Body of pancreas (tissue), 4 donors: ENCODE data around the gene CFAP298. TPM values are rescaled to one million over a fixed set of nuclear protein-coding genes. Genes with fewer than 3 reads are reported as not detected.
"Not testable (repeated sequence)": the region's sequence is repeated elsewhere in the genome, so short reads cannot be mapped to it uniquely, and the experiment has no call there.

Experiments used
- ATAC-seq: fragments of 150-250 bp; one replicate; pipeline ENCODE4 v1.9.1; 2016
- DNase-seq, 4 donors: peaks; one replicate each; pipeline ENCODE4 v3.0.0-alpha.2; 2019
- H3K27ac ChIP-seq, 4 donors: fragments of 200-600 bp; sonication (generic); 1 replicate in 3 of 4; 2 replicates in 1 of 4; pipeline versions ENCODE4 v1.5.1 to v1.6.1; 2016 to 2019; ENCODE audit warnings: mild to moderate bottlenecking in 1 of 4, mixed read lengths in 1 of 4, moderate library complexity in 1 of 4
- H3K27me3 ChIP-seq, 2 donors: fragments of 200-600 bp; sonication (generic); one replicate each; pipeline ENCODE4 v1.6.0; 2016; ENCODE audit warnings: mild to moderate bottlenecking in 1 of 2
- H3K36me3 ChIP-seq, 2 donors: fragments of 200-600 bp; sonication (generic); replicated peaks in 1 of 2; 2 replicates each; pipeline ENCODE4 v1.5.1; 2016; ENCODE audit warnings: low read depth in 2 of 2; ENCODE audit not compliant: insufficient read depth in 1 of 2
- H3K4me1 ChIP-seq: fragments of 200-600 bp; sonication (generic); one replicate; pipeline ENCODE4 v1.6.0; 2016
- H3K4me3 ChIP-seq, 2 donors: fragments of 200-600 bp; sonication (generic); 1 replicate in 1 of 2; 2 replicates in 1 of 2; pipeline ENCODE4 v1.5.1; 2016 to 2019
- H3K9me3 ChIP-seq, 3 donors: fragments of 200-600 bp; sonication (generic); 1 replicate in 2 of 3; 2 replicates in 1 of 3; pipeline ENCODE4 v1.5.1; 2016
- POLR2A ChIP-seq, 3 donors: fragments of 450-650 bp; IDR thresholded peaks; one replicate each; pipeline ENCODE4 v1.6.1; 2016; ENCODE audit warnings: antibody characterized with exemption in 3 of 3, mild to moderate bottlenecking in 2 of 3
- WGBS, 2 donors: methylation state at CpG; one replicate each; pipeline ENCODE4 v1.1.5; 2017; 5-methylcytosine and 5-hydroxymethylcytosine counted together
- intact Hi-C: fragments of 100-400 bp; cut with DNase I; formaldehyde crosslinking; loops from one replicate; pipeline ENCODE4 v1.15.1; 2023
- total RNA-seq, 2 donors: library from RNA; depleted of rRNA; stranded (reverse); fragments of >200 nt; gene quantifications; one replicate each; pipeline ENCODE4 v1.1.0, GENCODE V29; 2016
- TF ChIP-seq, protein P1 (sequence below), 7 experiments: fragments of 450-650 bp in 4 of 7; fragments of 200-600 bp in 3 of 7; sonication (generic) in 3 of 7; IDR thresholded peaks; one replicate each; pipeline ENCODE4 v1.5.1; 2016 to 2019; ENCODE audit warnings: antibody characterized with exemption in 7 of 7

Gene CFAP298
- total RNA-seq, 2 donors from 2014 or later, result 15.2 to 23.3 TPM

DNA sequence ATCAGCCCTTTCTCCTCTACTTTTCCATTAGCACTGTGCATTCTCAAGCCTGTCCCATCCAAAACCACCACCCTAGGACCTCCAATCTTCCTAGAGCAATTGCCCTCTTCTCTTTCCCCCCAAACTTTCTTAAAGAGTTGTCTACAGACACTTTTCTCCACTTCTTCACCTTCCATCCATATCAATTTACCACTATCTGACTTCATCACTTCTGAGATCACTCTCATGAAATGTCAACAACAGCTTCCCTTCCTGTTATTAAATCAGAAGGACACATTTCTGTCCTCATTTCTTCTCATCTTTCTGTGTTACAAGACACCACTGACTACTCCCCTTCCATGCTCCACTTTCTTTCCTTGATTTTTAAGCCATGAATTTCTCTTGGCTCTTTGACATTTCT lies 36.0 kb upstream of the CFAP298 start:
- Histone ChIP-seq H3K27me3 (no peaks in the 10 kb centered on the region), H3K4me1 (no peaks in the 10 kb centered on the region), H3K36me3 (peaks cover 0 to 11% of the 10 kb centered on the region in 2 donors), H3K9me3 (no peaks in the 10 kb centered on the region), H3K4me3 (no peak overlapping the region), H3K27ac (no peak overlapping the region)
- ATAC-seq (no peak), DNase-seq (no peak)
- intact Hi-C loops, result no loop called here
- TF ChIP-seq, protein P1, sequence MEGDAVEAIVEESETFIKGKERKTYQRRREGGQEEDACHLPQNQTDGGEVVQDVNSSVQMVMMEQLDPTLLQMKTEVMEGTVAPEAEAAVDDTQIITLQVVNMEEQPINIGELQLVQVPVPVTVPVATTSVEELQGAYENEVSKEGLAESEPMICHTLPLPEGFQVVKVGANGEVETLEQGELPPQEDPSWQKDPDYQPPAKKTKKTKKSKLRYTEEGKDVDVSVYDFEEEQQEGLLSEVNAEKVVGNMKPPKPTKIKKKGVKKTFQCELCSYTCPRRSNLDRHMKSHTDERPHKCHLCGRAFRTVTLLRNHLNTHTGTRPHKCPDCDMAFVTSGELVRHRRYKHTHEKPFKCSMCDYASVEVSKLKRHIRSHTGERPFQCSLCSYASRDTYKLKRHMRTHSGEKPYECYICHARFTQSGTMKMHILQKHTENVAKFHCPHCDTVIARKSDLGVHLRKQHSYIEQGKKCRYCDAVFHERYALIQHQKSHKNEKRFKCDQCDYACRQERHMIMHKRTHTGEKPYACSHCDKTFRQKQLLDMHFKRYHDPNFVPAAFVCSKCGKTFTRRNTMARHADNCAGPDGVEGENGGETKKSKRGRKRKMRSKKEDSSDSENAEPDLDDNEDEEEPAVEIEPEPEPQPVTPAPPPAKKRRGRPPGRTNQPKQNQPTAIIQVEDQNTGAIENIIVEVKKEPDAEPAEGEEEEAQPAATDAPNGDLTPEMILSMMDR (IDR thresholded peaks at IDR 0.05), result no peak
- TF ChIP-seq POLR2A (IDR thresholded peaks at IDR 0.05), result no peak

DNA sequence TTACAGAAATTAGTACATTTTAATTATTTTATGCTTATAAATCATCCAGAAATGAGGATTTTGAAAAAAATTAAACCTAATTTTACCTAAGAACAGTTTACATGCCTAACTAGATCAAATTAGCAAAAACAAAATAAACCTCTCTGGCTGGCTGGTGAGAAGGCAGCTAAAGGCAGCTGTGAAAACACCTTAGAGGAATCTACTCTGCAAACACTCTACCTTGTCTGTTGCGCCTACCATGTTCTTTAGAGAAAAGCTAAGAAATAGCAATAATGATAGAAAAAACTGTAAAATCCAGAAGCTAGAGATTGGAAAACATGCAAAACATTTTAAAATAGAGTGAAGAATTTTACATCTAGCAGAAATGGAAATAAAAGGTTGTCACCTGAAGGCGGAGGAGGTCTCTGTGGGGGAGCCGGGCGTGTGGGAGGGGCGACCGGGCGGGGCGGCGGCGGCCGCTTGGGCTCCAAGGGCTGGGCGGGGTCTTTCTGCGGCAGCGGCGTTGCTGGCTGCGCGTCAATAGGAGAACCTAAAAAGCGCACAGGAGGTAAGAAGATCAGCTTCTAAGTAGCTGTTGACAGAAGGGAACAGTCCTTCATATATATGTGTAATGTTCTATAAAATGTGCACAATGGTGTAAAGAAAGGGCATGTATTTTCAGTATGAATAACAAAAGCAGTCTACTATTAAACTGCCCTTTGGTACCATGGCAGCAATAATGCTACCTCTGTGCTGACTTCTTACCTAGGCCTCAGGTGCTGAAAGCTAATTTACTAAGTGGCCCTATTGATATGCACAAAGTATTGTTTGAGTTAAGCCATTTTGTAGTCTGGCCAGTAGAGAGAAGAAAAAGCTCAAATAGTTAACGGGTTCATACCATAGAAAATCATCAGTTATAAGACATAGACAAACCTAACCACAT lies 33.3 kb upstream of the CFAP298 start:
- Histone ChIP-seq H3K27ac (no peak overlapping the region), H3K4me3 (no peak overlapping the region), H3K36me3 (peaks cover 0 to 17% of the 10 kb centered on the region in 2 donors), H3K4me1 (no peaks in the 10 kb centered on the region), H3K27me3 (no peaks in the 10 kb centered on the region), H3K9me3 (no peaks in the 10 kb centered on the region)
- 83 to 89% methylated on average over 19 of the region's 19 CpGs for WGBS, 2 donors
- ATAC-seq (no peak), DNase-seq (no peak)
- intact Hi-C loops, result no loop called here
- TF ChIP-seq, protein P1 (IDR thresholded peaks at IDR 0.05), result no peak
- TF ChIP-seq POLR2A (IDR thresholded peaks at IDR 0.05), result no peak

DNA sequence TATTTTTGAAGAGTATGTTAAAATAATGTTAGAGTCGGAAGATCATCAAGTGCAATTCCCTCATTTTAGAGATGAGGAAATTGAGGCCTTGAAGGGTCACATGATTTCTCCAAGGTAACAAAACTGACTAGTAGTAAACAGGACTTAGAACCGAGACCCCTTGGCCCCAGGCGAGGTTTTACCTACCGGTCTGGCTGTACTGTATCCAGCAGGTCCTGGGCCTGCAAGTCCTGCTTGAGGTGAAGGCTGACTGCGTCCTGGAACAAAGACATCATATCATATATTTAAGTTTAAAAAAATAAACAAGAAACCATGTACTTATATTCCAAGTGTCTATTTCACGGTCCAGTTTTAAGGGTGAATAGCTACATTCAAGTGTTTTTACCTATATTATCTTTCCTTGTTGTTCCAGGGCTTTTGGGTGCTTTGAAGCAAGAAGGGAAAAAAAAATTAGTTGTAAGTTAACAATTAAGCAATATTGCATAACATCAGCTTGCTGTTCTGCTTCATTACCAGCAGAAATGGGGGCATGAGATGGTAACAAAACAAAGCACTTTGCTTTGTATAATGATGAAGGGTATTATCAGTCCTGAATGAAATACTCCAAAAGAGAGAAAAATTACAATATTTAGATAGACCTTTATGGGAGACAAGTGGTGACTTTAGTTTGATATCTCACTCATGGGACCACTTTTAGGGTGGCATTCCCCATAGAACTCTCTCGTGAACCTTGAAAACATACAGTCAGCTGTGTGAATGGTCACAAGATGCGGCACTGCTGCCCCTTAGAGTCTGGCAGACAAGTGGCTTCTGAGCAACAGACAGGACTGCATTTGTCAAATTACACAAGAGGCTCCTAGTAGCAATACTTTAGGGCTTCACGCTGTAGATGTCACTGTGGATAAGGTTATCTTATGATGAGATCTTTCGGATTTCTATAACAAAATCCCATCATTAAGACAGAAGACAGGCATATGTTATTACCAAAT lies 29.8 kb upstream of the CFAP298 start:
- no peaks in the 10 kb centered on the region for H3K4me1 ChIP-seq
- no peaks in the 10 kb centered on the region for H3K9me3 ChIP-seq
- WGBS, 2 donors, result 76 to 79% methylated on average over 10 of the region's 10 CpGs
- no peak overlapping the region for H3K4me3 ChIP-seq
- no peak overlapping the region for H3K27ac ChIP-seq
- H3K27me3 ChIP-seq, result no peaks in the 10 kb centered on the region
- peaks cover 0 to 25% of the 10 kb centered on the region in 2 donors for H3K36me3 ChIP-seq
- intact Hi-C loops, result no loop called here
- ATAC-seq (no peak), DNase-seq (no peak)
- TF ChIP-seq POLR2A (IDR thresholded peaks at IDR 0.05), result no peak
- TF ChIP-seq, protein P1 (IDR thresholded peaks at IDR 0.05), result no peak

DNA sequence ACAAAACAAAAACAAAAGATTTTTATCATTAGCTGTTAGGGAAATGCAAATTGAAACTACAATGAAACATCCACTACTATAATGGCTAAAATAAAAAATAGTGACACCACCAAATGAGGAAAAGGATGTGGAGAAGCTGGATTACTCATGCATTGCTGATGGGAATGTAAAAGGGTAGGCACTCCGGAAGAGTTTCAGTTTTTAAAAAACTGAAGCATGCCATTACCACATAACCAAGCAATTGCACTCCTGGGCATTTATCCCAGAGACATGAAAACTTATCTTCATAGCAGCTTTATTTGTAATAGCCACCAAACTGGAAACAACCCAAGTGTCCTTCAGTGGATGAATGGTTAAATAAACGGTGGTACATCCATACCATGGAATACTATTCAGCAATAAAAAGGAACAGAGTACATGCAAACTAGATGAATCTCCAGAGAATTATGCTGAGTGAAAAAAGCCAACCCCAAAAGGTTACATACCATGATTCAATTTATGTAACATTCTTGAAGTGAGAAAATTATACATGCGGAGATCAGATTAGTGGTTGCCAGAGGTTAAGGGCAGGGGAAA lies 14.5 kb upstream of the CFAP298 start:
- Histone ChIP-seq H3K4me1 (no peaks in the 10 kb centered on the region), H3K4me3 (no peak overlapping the region), H3K27me3 (no peaks in the 10 kb centered on the region), H3K27ac (no peak overlapping the region), H3K9me3 (no peaks in the 10 kb centered on the region), H3K36me3 (peaks cover 0 to 12% of the 10 kb centered on the region in 2 donors)
- TF ChIP-seq POLR2A (IDR thresholded peaks at IDR 0.05), result no peak
- TF ChIP-seq, protein P1 (IDR thresholded peaks at IDR 0.05), result no peak
- 92 to 95% methylated on average over 3 of the region's 3 CpGs for WGBS, 2 donors
- ATAC-seq (no peak), DNase-seq (no peak)
- intact Hi-C loops, result no loop called here

DNA sequence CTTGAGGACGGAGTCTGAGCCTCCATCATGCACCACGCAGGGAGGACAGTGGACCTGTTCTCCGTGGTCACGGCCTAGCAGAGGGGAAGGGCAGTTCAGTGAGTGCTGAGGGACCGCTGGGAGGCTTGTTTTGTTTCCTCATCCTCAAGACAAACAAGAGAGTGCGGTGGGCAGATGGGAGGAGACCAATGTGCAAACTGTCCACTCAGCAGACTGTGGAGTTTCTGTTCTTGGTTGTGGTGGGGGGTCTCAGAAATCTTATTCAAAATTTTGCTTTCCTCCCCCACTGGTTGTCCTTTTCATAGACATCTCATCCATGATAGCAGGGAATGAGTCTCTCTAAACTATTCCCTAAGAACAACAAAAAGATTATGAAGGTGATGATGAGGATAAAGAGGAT lies 6.0 kb upstream of the CFAP298 start:
- H3K9me3 ChIP-seq, H3K27me3 ChIP-seq, H3K4me3 ChIP-seq, H3K4me1 ChIP-seq, DNase-seq, intact Hi-C loops, ATAC-seq, H3K36me3 ChIP-seq, H3K27ac ChIP-seq: not testable (repeated sequence)
- WGBS, 2 donors, result 48 to 60% methylated on average over 2 to 6 of the region's 6 CpGs
